OCI-LY1 (cell line): Measurements from ENCODE around the gene SENP2.

Source experiments
- EZH2 ChIP-seq: fragments of 200-600 bp; sonication (generic), shearing (Covaris generic); IDR thresholded peaks from 2 replicates; pipeline ENCODE4 v1.8.0; 2017; ENCODE audit warnings: borderline replicate concordance, mixed run types, mild to moderate bottlenecking, antibody characterized with exemption, low read length, moderate library complexity, mixed read lengths
- TF ChIP-seq, protein P1 (sequence below): fragments of 200-600 bp; sonication (generic), shearing (Covaris generic); IDR thresholded peaks from 2 replicates; pipeline ENCODE4 v1.5.1; 2017; ENCODE audit warnings: mild to moderate bottlenecking, antibody characterized with exemption, low read length, moderate library complexity, mixed read lengths

DNA sequence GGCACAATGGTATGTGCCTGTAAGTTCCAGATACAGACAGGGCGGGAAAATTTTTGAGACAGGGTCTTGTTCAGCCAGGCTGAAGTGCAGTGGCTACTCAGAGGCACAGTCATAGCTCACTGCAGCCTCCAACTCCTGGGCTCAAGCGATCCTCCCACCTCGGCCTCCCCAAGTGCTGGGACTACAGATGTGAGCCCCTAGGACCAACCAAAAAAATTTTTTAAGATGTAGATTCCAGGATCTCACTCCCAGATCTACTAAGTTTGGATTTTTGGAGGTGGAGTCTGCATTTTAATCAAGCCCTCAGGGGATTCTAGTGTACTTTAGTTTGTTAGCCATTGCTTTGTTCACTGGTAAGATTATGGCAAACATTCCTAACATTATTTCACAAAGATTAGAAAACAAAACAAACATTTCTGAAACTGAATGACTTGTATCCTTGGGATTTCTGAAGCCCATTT is 36.4 kb upstream of the SENP2 start:
- TF ChIP-seq, protein P1, sequence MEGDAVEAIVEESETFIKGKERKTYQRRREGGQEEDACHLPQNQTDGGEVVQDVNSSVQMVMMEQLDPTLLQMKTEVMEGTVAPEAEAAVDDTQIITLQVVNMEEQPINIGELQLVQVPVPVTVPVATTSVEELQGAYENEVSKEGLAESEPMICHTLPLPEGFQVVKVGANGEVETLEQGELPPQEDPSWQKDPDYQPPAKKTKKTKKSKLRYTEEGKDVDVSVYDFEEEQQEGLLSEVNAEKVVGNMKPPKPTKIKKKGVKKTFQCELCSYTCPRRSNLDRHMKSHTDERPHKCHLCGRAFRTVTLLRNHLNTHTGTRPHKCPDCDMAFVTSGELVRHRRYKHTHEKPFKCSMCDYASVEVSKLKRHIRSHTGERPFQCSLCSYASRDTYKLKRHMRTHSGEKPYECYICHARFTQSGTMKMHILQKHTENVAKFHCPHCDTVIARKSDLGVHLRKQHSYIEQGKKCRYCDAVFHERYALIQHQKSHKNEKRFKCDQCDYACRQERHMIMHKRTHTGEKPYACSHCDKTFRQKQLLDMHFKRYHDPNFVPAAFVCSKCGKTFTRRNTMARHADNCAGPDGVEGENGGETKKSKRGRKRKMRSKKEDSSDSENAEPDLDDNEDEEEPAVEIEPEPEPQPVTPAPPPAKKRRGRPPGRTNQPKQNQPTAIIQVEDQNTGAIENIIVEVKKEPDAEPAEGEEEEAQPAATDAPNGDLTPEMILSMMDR: no peak
- TF ChIP-seq EZH2: no peak
